ENCODE results near the gene TUBGCP6. TPM values are rescaled to one million over a fixed set of nuclear protein-coding genes. Genes with fewer than 3 reads are reported as not detected.

Gene TUBGCP6
- total RNA-seq, 4 donors from 2014 or later: 20.3 to 44.3 (median 32.2) TPM

- Histone ChIP-seq H3K4me3 (no peak overlapping the region), H3K4me1 (peaks cover 15 to 30% (median 18%) of the 10 kb centered on the region in 3 donors), H3K36me3 (peaks cover 11 to 67% (median 20%) of the 10 kb centered on the region in 3 donors), H3K9me3 (no peaks in the 10 kb centered on the region), H3K27me3 (no peaks in the 10 kb centered on the region), H3K27ac (no peak overlapping the region)
- intact Hi-C loops (cut with DNase I): no loop called here
- TF ChIP-seq CTCF (IDR thresholded peaks at IDR 0.05): no peak
- no peak for TF ChIP-seq POLR2A (IDR thresholded peaks at IDR 0.05)
- 60 to 65% methylated on average over 2 to 6 of the region's 16 CpGs for WGBS, 2 donors
- no peak for DNase-seq
Observed at GRCh38 chr22:50198624-50199017, 46.2 kb downstream of the TUBGCP6 start.

GRCh38 chr22:50197856-50198623, 46.8 kb downstream of the TUBGCP6 start:
- TF ChIP-seq POLR2A (IDR thresholded peaks at IDR 0.05) (no peak), CTCF (IDR thresholded peaks at IDR 0.05) (no peak)
- Histone ChIP-seq H3K4me3 (no peak overlapping the region), H3K27ac (no peak overlapping the region), H3K4me1 (peaks cover 15 to 34% (median 18%) of the 10 kb centered on the region in 3 donors), H3K36me3 (peaks cover 11 to 67% (median 20%) of the 10 kb centered on the region in 3 donors), H3K9me3 (no peaks in the 10 kb centered on the region), H3K27me3 (no peaks in the 10 kb centered on the region)
- intact Hi-C loops (cut with DNase I): no loop called here
- DNase-seq: no peak
- WGBS, 2 donors: 92 to 100% methylated on average over 2 to 5 of the region's 61 CpGs

- Histone ChIP-seq H3K27me3 (no peaks in the 10 kb centered on the region), H3K36me3 (peaks cover 11 to 65% (median 20%) of the 10 kb centered on the region in 3 donors), H3K4me3 (no peak overlapping the region), H3K9me3 (no peaks in the 10 kb centered on the region), H3K4me1 (peaks cover 17 to 34% (median 18%) of the 10 kb centered on the region in 3 donors), H3K27ac (no peak overlapping the region)
- no peak for TF ChIP-seq POLR2A (IDR thresholded peaks at IDR 0.05)
- TF ChIP-seq CTCF (IDR thresholded peaks at IDR 0.05): no peak
- WGBS, 2 donors: 78 to 80% methylated on average over 2 to 14 of the region's 23 CpGs
- no peak for DNase-seq
- intact Hi-C loops (cut with DNase I): no loop called here
Observed at GRCh38 chr22:50197000-50197800, 47.6 kb downstream of the TUBGCP6 start.

GRCh38 chr22:50196256-50196655, 48.6 kb downstream of the TUBGCP6 start:
- Histone ChIP-seq H3K36me3 (peaks cover 11 to 65% (median 20%) of the 10 kb centered on the region in 3 donors), H3K4me3 (no peak overlapping the region), H3K9me3 (no peaks in the 10 kb centered on the region), H3K27me3 (no peaks in the 10 kb centered on the region), H3K27ac (no peak overlapping the region), H3K4me1 (peaks cover 15 to 35% (median 21%) of the 10 kb centered on the region in 3 donors)
- intact Hi-C loops (cut with DNase I): no loop called here
- no peak for DNase-seq
- TF ChIP-seq CTCF (IDR thresholded peaks at IDR 0.05) (no peak), POLR2A (IDR thresholded peaks at IDR 0.05) (no peak)
- 100% methylated on average over 1 of the region's 18 CpGs; no CpG with 5 or more reads in 1 of the 2 donors for WGBS, 2 donors

All from esophagus squamous epithelium (tissue), 5 donors.